Kidney capillary endothelial cell (primary cell): Measurements from ENCODE around the gene RAD51B.

Experiments
- DNase-seq: peaks from one replicate; pipeline ENCODE4 v3.0.0-alpha.2; 2018; ENCODE audit warnings: low spot score

The RAD51B gene

DNA sequence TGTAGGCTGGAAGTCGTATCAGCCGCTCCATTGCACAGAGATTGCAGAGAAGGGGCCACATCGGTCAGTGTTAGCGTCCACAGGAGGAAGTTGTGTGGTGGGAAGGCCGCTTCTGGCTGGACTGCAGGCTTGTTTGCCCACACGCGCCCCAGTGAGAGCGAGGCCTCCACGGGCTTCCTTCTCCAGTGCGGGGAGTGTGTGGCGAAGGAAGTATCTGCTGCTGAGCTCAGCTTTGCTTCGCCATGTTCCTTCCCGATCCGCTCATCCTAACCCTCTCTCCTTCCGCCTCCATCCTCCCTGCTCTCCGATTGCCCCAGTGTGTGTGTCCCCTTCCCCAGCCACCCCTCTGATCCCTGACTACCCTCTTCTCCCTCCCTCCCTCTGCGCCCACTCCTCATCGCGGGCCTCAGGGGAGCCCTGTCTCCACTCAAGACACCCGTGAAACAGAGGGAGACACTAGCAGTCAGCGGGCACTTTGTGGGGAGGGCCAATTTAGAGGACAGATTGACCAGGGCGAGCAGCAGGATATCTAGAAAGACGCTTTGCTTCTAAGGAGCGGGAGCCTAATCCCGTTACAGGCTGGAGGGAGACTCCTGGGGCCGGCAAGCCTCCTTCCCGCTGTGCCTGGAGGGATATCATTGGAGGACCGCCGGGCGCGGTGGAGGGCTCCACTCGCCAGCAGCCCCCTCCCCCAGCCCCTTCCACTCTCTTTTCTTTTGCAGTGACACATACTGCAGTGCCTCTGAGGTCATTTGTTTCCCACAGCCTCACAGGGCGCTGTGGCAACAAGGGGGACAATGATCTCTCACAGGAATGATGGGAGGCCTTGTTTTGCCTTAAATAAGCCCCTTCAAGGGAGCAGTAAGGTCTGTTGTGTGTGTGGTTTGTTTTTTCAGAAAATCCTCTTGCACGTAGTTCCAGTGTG is 544.5 kb downstream of the RAD51B start:
- no peak for DNase-seq

DNA sequence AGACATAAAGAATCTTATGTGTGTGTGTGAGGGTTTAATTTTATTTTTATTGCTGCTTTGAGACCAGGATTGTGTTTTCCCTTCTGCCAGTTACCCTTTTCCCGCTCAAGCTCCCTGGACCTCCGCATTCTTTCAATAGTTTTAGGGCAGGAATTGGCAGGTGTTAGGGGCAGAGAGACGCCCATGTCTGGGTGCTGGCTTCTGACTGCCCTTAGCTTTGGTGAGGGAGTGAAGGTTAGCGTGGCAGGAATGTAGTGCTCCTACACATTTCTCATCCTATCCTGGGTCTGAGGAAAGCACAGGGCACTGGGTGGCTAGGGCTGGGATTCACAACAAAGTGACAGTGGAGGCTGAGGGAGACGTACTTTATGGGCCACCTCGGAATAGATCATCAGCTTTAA is 545.2 kb downstream of the RAD51B start:
- no peak for DNase-seq

GRCh38 chr14:68365228-68365627 is 545.6 kb downstream of the RAD51B start:
- DNase-seq, result peak; percentile 44

DNA sequence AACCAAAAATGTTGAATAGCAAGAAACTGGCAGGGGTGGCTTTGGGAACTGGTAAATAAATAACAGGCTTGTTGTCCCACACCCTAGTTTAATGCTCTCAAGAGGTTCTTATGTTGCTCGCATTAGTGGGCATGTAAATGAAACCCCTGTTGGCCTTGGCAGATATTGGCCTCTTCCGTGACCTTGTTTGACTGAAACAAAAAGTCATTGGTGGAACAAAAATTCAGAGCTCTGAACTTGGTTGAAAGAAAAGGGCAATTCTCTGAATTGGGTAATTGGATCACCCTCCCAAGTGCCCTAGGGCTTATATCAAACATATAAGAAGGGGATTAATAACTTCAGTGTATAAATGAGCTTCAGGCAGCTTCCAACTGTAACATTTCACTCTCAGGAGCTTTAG is 547.1 kb downstream of the RAD51B start:
- no peak for DNase-seq

DNA sequence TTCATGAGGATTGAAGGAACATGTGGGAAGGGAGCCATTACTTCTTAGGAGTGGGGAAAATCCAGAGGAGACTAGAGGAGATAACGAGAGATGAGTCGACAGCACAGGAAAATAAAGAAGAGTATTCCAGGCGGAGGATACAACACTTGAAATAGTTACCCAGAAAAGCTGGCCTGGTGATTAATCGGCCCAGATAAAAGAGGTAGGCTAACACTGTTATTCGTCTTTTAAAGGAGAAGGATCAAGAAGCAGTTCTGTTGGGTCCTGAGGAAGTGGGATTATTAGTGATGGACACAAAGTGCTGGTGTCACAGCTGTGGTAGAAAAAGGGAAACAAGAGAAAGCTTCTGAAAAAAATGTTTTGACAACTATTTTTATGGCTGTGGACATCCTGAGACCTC is 548.0 kb downstream of the RAD51B start:
- DNase-seq, result no peak

- DNase-seq, result no peak
These were observed 549.3 kb downstream of the RAD51B start for GRCh38 chr14:68368850-68369249.

GRCh38 chr14:68369281-68370056 is 549.9 kb downstream of the RAD51B start:
- DNase-seq, result no peak

- no peak for DNase-seq
These were observed 550.4 kb downstream of the RAD51B start for GRCh38 chr14:68370057-68370360.

GRCh38 chr14:68372368-68372767 is 552.8 kb downstream of the RAD51B start:
- DNase-seq, result no peak

DNA sequence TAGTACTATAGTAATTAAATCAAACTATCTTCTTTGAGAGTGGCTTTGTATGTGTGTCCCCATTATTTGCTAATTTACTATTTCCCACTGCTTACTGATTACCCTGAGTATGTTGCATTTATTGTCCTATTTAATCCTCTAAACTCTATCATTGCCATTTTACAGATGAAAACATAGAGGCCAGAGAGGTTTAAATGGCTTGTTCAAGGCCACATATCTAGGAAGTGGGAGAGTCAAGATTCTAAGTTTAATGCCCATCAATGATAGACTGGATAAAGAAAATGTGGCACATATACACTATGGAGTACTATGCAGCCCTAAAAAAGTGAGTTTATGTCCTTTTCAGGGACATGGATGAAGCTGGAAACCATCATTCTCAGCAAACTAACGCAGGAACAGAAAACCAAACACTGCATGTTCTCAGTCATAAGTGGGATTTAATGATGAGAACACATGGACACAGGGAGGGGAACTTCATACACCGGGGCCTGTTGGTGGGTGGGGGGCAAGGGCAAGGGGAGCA is 553.6 kb downstream of the RAD51B start:
- DNase-seq, result no peak

GRCh38 chr14:68373847-68374444 is 554.4 kb downstream of the RAD51B start:
- no peak for DNase-seq

- no peak for DNase-seq
These were observed 555.1 kb downstream of the RAD51B start for GRCh38 chr14:68374682-68375081.

DNA sequence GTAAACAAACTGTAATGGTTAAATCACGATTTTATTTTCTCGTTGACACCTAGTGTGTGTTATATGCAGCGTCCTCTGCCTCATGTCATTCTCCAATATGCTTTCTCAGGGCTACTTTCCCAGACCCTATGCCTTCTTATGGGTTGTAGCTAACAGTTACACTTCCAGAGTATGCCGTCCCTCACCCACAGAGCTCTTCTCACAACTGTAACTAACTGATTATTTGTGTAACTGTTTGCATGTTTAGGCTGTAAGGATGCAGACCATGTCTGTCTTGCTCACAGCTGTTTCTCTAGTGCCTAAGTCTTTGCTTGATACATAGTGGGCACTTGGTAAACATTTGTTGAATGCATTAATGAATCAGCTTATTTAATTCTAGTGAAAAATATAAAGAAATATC is 555.8 kb downstream of the RAD51B start:
- no peak for DNase-seq

DNA sequence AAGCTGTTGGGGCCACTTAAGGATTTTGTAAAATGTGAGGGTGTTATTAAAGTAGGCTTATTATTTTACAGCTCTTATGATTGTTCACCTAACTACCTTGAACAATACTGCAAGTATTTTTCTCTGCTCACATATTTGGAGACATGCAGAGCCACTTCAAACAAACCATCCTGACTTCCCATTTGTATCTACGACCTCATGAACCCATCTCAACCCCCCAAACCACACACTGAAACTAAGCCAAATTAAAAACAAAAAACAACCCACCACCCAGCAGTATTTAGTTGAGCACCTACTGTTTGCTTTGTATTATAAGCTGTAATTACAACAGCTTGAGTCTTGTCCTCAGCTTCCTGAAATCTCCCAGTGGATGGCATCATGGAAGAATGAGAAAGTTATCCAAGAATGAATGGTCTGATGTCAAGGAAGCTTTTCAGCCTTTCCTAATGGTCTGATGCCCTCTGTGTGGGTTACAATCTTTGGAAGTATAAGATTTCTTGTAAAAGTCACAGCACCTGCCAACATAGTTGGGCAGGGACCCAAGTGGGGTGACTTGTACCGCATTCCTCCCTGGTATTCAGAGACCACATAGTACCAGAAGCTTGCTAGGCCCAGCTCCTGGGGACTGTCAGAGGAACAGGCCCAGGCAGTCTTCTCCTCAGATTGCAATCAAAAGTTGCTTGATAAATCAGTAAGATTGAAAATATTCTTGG is 556.6 kb downstream of the RAD51B start:
- no peak for DNase-seq

DNA sequence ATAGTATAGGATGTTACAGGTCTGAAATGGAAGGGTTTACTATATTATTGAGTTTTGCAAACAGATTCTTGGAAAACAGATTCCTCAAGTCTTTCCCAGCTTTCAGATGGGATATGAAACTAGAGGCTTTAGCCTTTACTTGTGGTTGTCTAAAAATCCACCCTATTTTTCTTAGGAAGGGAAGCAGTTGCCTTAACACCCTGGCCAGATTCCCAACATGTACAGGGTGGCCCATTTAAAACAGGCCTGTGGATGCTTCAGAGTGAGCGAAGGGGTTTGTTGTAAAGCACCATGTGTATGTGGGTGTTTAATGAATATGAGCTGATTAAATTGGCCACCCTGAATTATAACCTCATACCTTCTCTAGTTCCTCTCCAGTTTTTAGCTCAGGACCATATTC is 557.4 kb downstream of the RAD51B start:
- DNase-seq, result no peak

GRCh38 chr14:68377459-68377858 is 557.9 kb downstream of the RAD51B start:
- no peak for DNase-seq

- DNase-seq, result peak; percentile 46
These were observed 560.1 kb downstream of the RAD51B start for GRCh38 chr14:68379510-68380328.

DNA sequence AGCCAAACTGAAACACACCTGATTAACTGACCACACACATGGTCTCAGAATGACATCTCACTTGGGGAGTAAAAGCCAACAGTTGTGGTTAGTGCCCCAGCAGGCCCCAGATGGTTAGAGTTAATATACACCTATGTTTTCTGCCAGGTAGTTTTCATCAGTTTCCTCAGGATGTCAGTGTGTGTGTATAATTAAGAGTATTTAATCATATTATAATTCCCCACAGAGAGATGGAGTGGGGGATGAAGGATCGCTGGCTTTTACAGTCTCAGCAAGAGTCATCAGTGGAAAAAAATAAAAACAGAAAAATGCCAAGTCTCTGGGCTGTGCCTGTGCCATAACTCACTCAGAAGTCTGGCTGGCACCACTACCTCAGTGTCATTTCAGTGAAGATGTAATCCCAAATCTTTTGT is 560.8 kb downstream of the RAD51B start:
- no peak for DNase-seq

DNA sequence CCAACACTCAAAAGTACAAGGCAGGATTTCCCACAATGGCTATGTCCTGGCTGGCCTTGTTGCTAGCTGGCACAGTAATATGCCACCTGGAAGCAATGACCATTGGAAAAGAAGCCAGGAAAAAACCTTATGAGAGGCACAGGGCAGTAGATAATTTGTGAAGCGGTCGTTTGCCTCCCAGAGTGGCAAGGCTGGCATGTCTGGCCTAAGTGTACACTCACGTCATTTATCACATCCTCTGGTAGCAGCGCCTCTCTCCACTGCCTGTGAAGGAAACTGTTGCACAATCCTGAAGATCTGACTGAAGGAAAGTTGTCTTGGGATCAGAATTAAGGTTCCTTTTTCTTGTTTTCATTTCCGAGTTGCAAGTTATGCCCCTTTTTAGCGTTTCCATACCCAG is 564.8 kb downstream of the RAD51B start:
- DNase-seq, result no peak

DNA sequence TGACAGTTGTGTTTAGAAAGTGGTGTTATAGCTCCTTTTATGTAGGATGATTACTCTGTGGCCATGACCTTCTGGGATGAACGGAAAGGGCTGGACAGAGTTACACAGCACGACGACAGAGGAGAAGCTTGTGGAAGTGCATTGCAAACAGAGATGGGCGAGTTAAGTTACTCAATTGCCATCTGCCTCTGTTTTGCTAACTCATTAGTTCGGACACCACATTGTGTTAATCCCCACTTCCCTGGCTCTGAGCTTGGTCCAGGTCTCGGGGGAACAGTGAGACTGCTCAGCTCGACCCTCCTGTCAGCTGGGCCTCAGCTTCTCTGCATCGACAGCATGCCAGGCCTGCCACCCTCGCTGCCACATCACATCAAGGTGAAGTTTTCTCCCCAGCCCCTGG is 565.3 kb downstream of the RAD51B start:
- no peak for DNase-seq

- no peak for DNase-seq
These were observed 566.9 kb downstream of the RAD51B start for GRCh38 chr14:68386446-68386845.
